Spinal cord (tissue), 10 donors: ENCODE measurements around the gene SERPINB10. TPM values are rescaled to one million over a fixed set of nuclear protein-coding genes. Genes with fewer than 3 reads are reported as not detected.

Source experiments
- DNase-seq, 6 donors: peaks; one replicate each; pipeline versions ENCODE4 v3.0.0 to v3.0.0-alpha.2; 2013 to 2015; ENCODE audit warnings: low spot score in 6 of 6, low read depth in 4 of 6
- H3K27ac ChIP-seq: one replicate; pipeline ENCODE4 v1.5.1; 2013; ENCODE audit warnings: low read depth, low read length, control low read depth
- H3K27me3 ChIP-seq: one replicate; pipeline ENCODE4 v1.6.1; 2013; ENCODE audit warnings: low read length; ENCODE audit not compliant: control insufficient read depth, insufficient read depth
- H3K36me3 ChIP-seq: one replicate; pipeline ENCODE4 v1.6.1; 2013; ENCODE audit warnings: low read length; ENCODE audit not compliant: control insufficient read depth, insufficient read depth
- H3K4me1 ChIP-seq: one replicate; pipeline ENCODE4 v1.6.1; 2013; ENCODE audit warnings: low read length; ENCODE audit not compliant: control insufficient read depth, insufficient read depth
- H3K4me3 ChIP-seq: one replicate; pipeline ENCODE4 v1.5.1; 2013; ENCODE audit warnings: low read depth, low read length, control low read depth
- H3K9me3 ChIP-seq: one replicate; pipeline ENCODE4 v1.6.1; 2013; ENCODE audit warnings: low read length; ENCODE audit not compliant: control insufficient read depth, insufficient read depth
- WGBS: methylation state at CpG from one replicate; pipeline ENCODE4 v1.1.5; 2013; ENCODE audit warnings: missing lambda C conversion rate; ENCODE audit not compliant: insufficient coverage; 5-methylcytosine and 5-hydroxymethylcytosine counted together
- polyA plus RNA-seq, 2 donors: library from polyadenylated mRNA; unstranded; fragments of 120-200 nt; gene quantifications; one replicate each; pipeline ENCODE4 v1.2.1, GENCODE V29; 2013; ENCODE audit not compliant: insufficient read length in 2 of 2
- total RNA-seq, 2 donors: library from RNA; depleted of rRNA in 1 of 2; stranded (reverse); fragments of 120-200 nt in 1 of 2; fragments of >200 nt in 1 of 2; gene quantifications; one replicate each; pipeline versions ENCODE4 v1.2.3 to v1.2.4, GENCODE V29; 2013 to 2014
- donor health status: healthy.

Gene SERPINB10
- total and polyA plus RNA-seq, 4 donors: 0.17 to 3.7 (median 0.33) TPM; not detected in 1

GRCh38 chr18:63878343-63878742 lies 29.4 kb upstream of the SERPINB10 start:
- Histone ChIP-seq H3K4me3 (no peak overlapping the region), H3K4me1 (no peaks in the 10 kb centered on the region), H3K27ac (no peak overlapping the region), H3K9me3 (no peaks in the 10 kb centered on the region), H3K27me3 (no peaks in the 10 kb centered on the region), H3K36me3 (no peaks in the 10 kb centered on the region)
- 94% methylated on average over 2 of the region's 3 CpGs for WGBS
- no peak for DNase-seq

GRCh38 chr18:63878925-63879324 lies 28.8 kb upstream of the SERPINB10 start:
- Histone ChIP-seq H3K9me3 (no peaks in the 10 kb centered on the region), H3K27ac (no peak overlapping the region), H3K4me1 (no peaks in the 10 kb centered on the region), H3K4me3 (no peak overlapping the region), H3K27me3 (no peaks in the 10 kb centered on the region), H3K36me3 (no peaks in the 10 kb centered on the region)
- WGBS: no CpG with 5 or more reads among the region's 4 CpGs
- DNase-seq: no peak

- no peak overlapping the region for H3K4me3 ChIP-seq
- H3K36me3 ChIP-seq: no peaks in the 10 kb centered on the region
- H3K27me3 ChIP-seq: no peaks in the 10 kb centered on the region
- DNase-seq: no peak
- WGBS: 100% methylated on average over 1 of the region's 2 CpGs
- H3K9me3 ChIP-seq: no peaks in the 10 kb centered on the region
- no peaks in the 10 kb centered on the region for H3K4me1 ChIP-seq
- no peak overlapping the region for H3K27ac ChIP-seq
These were observed 28.0 kb upstream of the SERPINB10 start for GRCh38 chr18:63879709-63880108.

- Histone ChIP-seq H3K9me3 (no peaks in the 10 kb centered on the region), H3K4me3 (no peak overlapping the region), H3K36me3 (no peaks in the 10 kb centered on the region), H3K27ac (no peak overlapping the region), H3K4me1 (no peaks in the 10 kb centered on the region), H3K27me3 (no peaks in the 10 kb centered on the region)
- no peak for DNase-seq
- no CpG with 5 or more reads among the region's 4 CpGs for WGBS
These were observed 25.9 kb upstream of the SERPINB10 start for GRCh38 chr18:63881851-63882250.

GRCh38 chr18:63882333-63883141 lies 25.2 kb upstream of the SERPINB10 start:
- H3K9me3 ChIP-seq: no peaks in the 10 kb centered on the region
- H3K36me3 ChIP-seq: no peaks in the 10 kb centered on the region
- no peak for DNase-seq
- no peak overlapping the region for H3K4me3 ChIP-seq
- no peaks in the 10 kb centered on the region for H3K4me1 ChIP-seq
- H3K27me3 ChIP-seq: no peaks in the 10 kb centered on the region
- no peak overlapping the region for H3K27ac ChIP-seq
- WGBS: no CpG with 5 or more reads among the region's 8 CpGs

GRCh38 chr18:63883617-63884016 lies 24.1 kb upstream of the SERPINB10 start:
- Histone ChIP-seq H3K27ac (no peak overlapping the region), H3K4me1 (no peaks in the 10 kb centered on the region), H3K4me3 (no peak overlapping the region), H3K9me3 (no peaks in the 10 kb centered on the region), H3K36me3 (no peaks in the 10 kb centered on the region), H3K27me3 (no peaks in the 10 kb centered on the region)
- no peak for DNase-seq

- Histone ChIP-seq H3K4me1 (no peaks in the 10 kb centered on the region), H3K27ac (no peak within 1 kb of the TSS), H3K4me3 (no peak within 1 kb of the TSS), H3K27me3 (no peaks in the 10 kb centered on the region), H3K9me3 (no peaks in the 10 kb centered on the region), H3K36me3 (no peaks in the 10 kb centered on the region)
- DNase-seq: no peak
- no CpG with 5 or more reads among the region's 1 CpG for WGBS
These were observed 20.3 kb upstream of the SERPINB10 start, which contains the start of gene SERPINB2 for GRCh38 chr18:63887424-63887823. Gene SERPINB2 (plus strand): TSS chr18:63887705. CDS start chr18:63891445, 3,740 bp downstream.

GRCh38 chr18:63888470-63889190 lies 19.1 kb upstream of the SERPINB10 start:
- no peaks in the 10 kb centered on the region for H3K9me3 ChIP-seq
- H3K36me3 ChIP-seq: no peaks in the 10 kb centered on the region
- H3K4me3 ChIP-seq: no peak overlapping the region
- DNase-seq: no peak
- H3K4me1 ChIP-seq: no peaks in the 10 kb centered on the region
- no peaks in the 10 kb centered on the region for H3K27me3 ChIP-seq
- 40% methylated on average over 1 of the region's 1 CpG for WGBS
- H3K27ac ChIP-seq: no peak overlapping the region

- Histone ChIP-seq H3K9me3 (no peaks in the 10 kb centered on the region), H3K36me3 (no peaks in the 10 kb centered on the region), H3K27ac (no peak overlapping the region), H3K27me3 (no peaks in the 10 kb centered on the region), H3K4me1 (no peaks in the 10 kb centered on the region), H3K4me3 (no peak overlapping the region)
- no CpG with 5 or more reads among the region's 2 CpGs for WGBS
- no peak for DNase-seq
These were observed 18.1 kb upstream of the SERPINB10 start for GRCh38 chr18:63889626-63890025.
